Lower leg skin (tissue), 3 donors: ENCODE data around the gene UBE2G1.

Source experiments
- CTCF ChIP-seq, 3 donors: fragments of 450-650 bp; IDR thresholded peaks; one replicate each; pipeline ENCODE4 v1.5.1; 2016; ENCODE audit warnings: antibody characterized with exemption in 3 of 3, mild to moderate bottlenecking in 3 of 3, moderate library complexity in 2 of 3
- POLR2A ChIP-seq, 2 donors: fragments of 450-650 bp; IDR thresholded peaks; one replicate each; pipeline ENCODE4 v1.6.1; 2016 to 2017; ENCODE audit warnings: antibody characterized with exemption in 2 of 2, mild to moderate bottlenecking in 1 of 2, moderate library complexity in 1 of 2

GRCh38 chr17:4266550-4266949, 99.9 kb downstream of the UBE2G1 start:
- TF ChIP-seq CTCF (IDR thresholded peaks at IDR 0.05) (no peak), POLR2A (IDR thresholded peaks at IDR 0.05) (no peak)
